ENCODE results near the gene ARHGAP35.
"Not testable (repeated sequence)": the region's sequence is repeated elsewhere in the genome, so short reads cannot be mapped to it uniquely, and the experiment has no call there.

Gene ARHGAP35

GRCh38 chr19:46860846-46861690 is at the start of gene ARHGAP35:
ARHGAP35 (plus strand) TSS chr19:46860997; CDS start chr19:46918676, 57,679 bp downstream.
- DNase-seq (ENCODE audit: low spot score) = peak; percentile 93

GRCh38 chr19:46812977-46813838 is 47.6 kb upstream of the ARHGAP35 start:
- DNase-seq (ENCODE audit: low spot score) = peak; percentile 4

- DNase-seq (ENCODE audit: low spot score) = peak; percentile 48
These were observed 46.9 kb upstream of the ARHGAP35 start for GRCh38 chr19:46813839-46814358.

- DNase-seq (ENCODE audit: low spot score) = peak; percentile 4
These were observed 44.8 kb upstream of the ARHGAP35 start for GRCh38 chr19:46815833-46816627.

GRCh38 chr19:46818812-46819211 is 42.0 kb upstream of the ARHGAP35 start:
- peak; percentile 10 for DNase-seq (ENCODE audit: low spot score)

GRCh38 chr19:46821512-46822409 is 39.0 kb upstream of the ARHGAP35 start:
- peak; percentile 2 for DNase-seq (ENCODE audit: low spot score)

GRCh38 chr19:46822410-46822787 is 38.4 kb upstream of the ARHGAP35 start:
- DNase-seq (ENCODE audit: low spot score) = not testable (repeated sequence)

- no peak for DNase-seq (ENCODE audit: low spot score)
These were observed 37.7 kb upstream of the ARHGAP35 start for GRCh38 chr19:46823049-46823448.

- DNase-seq (ENCODE audit: low spot score) = no peak
These were observed 35.7 kb upstream of the ARHGAP35 start for GRCh38 chr19:46824890-46825730.

- no peak for DNase-seq (ENCODE audit: low spot score)
These were observed 35.1 kb upstream of the ARHGAP35 start for GRCh38 chr19:46825731-46826055.

GRCh38 chr19:46828484-46828883 is 32.3 kb upstream of the ARHGAP35 start:
- DNase-seq (ENCODE audit: low spot score) = peak; percentile 4

- no peak for DNase-seq (ENCODE audit: low spot score)
These were observed 29.9 kb upstream of the ARHGAP35 start for GRCh38 chr19:46830864-46831263.

- DNase-seq (ENCODE audit: low spot score) = no peak
These were observed 26.7 kb upstream of the ARHGAP35 start for GRCh38 chr19:46834121-46834520.

- DNase-seq (ENCODE audit: low spot score) = no peak
These were observed 25.8 kb upstream of the ARHGAP35 start for GRCh38 chr19:46834984-46835383.

- no peak for DNase-seq (ENCODE audit: low spot score)
These were observed 22.6 kb upstream of the ARHGAP35 start for GRCh38 chr19:46838160-46838559.

- DNase-seq (ENCODE audit: low spot score) = peak; percentile 9
These were observed 20.9 kb upstream of the ARHGAP35 start for GRCh38 chr19:46839752-46840497.

- peak; percentile 66 for DNase-seq (ENCODE audit: low spot score)
These were observed 20.3 kb upstream of the ARHGAP35 start for GRCh38 chr19:46840498-46840942.

- DNase-seq (ENCODE audit: low spot score) = no peak
These were observed 19.2 kb upstream of the ARHGAP35 start for GRCh38 chr19:46841458-46842083.

GRCh38 chr19:46842791-46843190 is 18.0 kb upstream of the ARHGAP35 start:
- DNase-seq (ENCODE audit: low spot score) = no peak

Measured in AG20443 (cell line).